CD4-positive, CD25-positive, alpha-beta regulatory T cell (primary cell): ENCODE results near the gene PHTF2. TPM values are rescaled to one million over a fixed set of nuclear protein-coding genes. Genes with fewer than 3 reads are reported as not detected.
A peak's percentile ranks its signal among the peaks of the same experiment; 100 is the strongest.

Source experiments
- ATAC-seq, 2 donors: fragments of 150-1000 bp; cut with Tn5 transposase; one replicate each; pipeline ENCODE4 v1.10.0; 2021; ENCODE audit warnings: low read depth in 2 of 2, moderate number of reproducible peaks in 2 of 2, moderate library complexity in 1 of 2
- DNase-seq, 3 donors: peaks; one replicate each; pipeline versions ENCODE4 v3.0.0 to v3.0.0-alpha.2; 2012 to 2022; ENCODE audit warnings: mixed read lengths in 1 of 3
- H3K27ac ChIP-seq: one replicate; pipeline ENCODE4 v1.7.0; 2013; ENCODE audit warnings: mild to moderate bottlenecking, low read length; ENCODE audit not compliant: insufficient read depth, poor library complexity, severe bottlenecking
- H3K27me3 ChIP-seq: one replicate; pipeline ENCODE4 v1.7.0; 2013; ENCODE audit warnings: low read length; ENCODE audit not compliant: control insufficient read depth, insufficient read depth
- H3K36me3 ChIP-seq: one replicate; pipeline ENCODE4 v1.7.0; 2013; ENCODE audit warnings: mild to moderate bottlenecking, low read length, moderate library complexity; ENCODE audit not compliant: control insufficient read depth, insufficient read depth
- H3K4me1 ChIP-seq: 2 replicates; pipeline ENCODE4 v1.7.0; 2013; ENCODE audit warnings: mild to moderate bottlenecking, low read length; ENCODE audit not compliant: insufficient read depth, control insufficient read depth, poor library complexity, severe bottlenecking
- H3K4me3 ChIP-seq: one replicate; pipeline ENCODE4 v1.7.0; 2013; ENCODE audit warnings: low read depth, mild to moderate bottlenecking, low read length, moderate library complexity
- H3K9me3 ChIP-seq, 2 experiments: 1 replicate in 1 of 2; 2 replicates in 1 of 2; pipeline ENCODE4 v1.7.0; 2013; ENCODE audit warnings: low read length in 2 of 2, mild to moderate bottlenecking in 1 of 2, moderate library complexity in 1 of 2; ENCODE audit not compliant: control insufficient read depth in 2 of 2
- H3K27ac Mint-ChIP-seq, 3 donors: one replicate each; pipeline ENCODE4 v1.8.0; 2020 to 2022; ENCODE audit warnings: mild to moderate bottlenecking in 3 of 3, mixed read lengths in 3 of 3, moderate library complexity in 2 of 3
- H3K27me3 Mint-ChIP-seq: one replicate; pipeline ENCODE4 v1.8.0; 2022; ENCODE audit warnings: mild to moderate bottlenecking, mixed read lengths
- H3K36me3 Mint-ChIP-seq: one replicate; pipeline ENCODE4 v1.8.0; 2020; ENCODE audit warnings: mixed read lengths
- H3K4me1 Mint-ChIP-seq, 4 donors: one replicate each; pipeline ENCODE4 v1.8.0; 2020 to 2022; ENCODE audit warnings: mixed read lengths in 4 of 4, mild to moderate bottlenecking in 1 of 4
- H3K4me3 Mint-ChIP-seq, 4 donors: one replicate each; pipeline ENCODE4 v1.8.0; 2020 to 2022; ENCODE audit warnings: mild to moderate bottlenecking in 4 of 4, mixed read lengths in 4 of 4, moderate library complexity in 3 of 4
- H3K9me3 Mint-ChIP-seq, 7 donors: one replicate each; pipeline ENCODE4 v1.8.0; 2020 to 2022; ENCODE audit warnings: mixed read lengths in 7 of 7, mild to moderate bottlenecking in 3 of 7, moderate library complexity in 2 of 7
- polyA plus RNA-seq, 4 donors: library from polyadenylated mRNA; unstranded; fragments of 300-500 nt; fragmentation: Illumina TruSeq; gene quantifications; one replicate each; pipeline ENCODE4 v1.2.3, GENCODE V29; 2021
- total RNA-seq: library from RNA; stranded (reverse); gene quantifications from one replicate; pipeline ENCODE4 v1.2.3, GENCODE V29; 2022

PHTF2 gene
- total and polyA plus RNA-seq, 5 donors from 2014 or later = 25.0 to 77.9 (median 28.9) TPM

DNA sequence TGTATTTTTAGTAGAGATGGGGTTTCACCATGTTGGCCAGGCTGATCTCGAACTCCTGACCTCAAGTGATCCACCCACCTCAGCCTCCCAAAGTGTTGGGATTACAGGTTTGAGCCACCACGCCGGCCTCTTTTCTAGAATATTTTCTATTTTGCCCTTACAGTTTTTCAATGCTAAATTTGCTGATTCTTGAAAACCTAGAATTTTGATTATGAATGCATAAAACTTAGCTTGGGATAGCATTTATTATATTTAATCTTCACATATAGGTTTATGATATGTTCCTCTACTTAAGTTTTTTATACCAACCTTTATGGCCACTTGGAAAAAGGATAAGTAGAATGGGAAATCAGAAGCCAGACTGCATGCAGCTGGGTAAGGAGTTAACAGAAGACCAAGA lies 2.5 kb upstream of the PHTF2 start:
- no peak for ATAC-seq
- Mint-ChIP-seq H3K27me3 (no peaks in the 10 kb centered on the region), H3K4me3 (peak overlapping the region; percentile 94 to 97 (median 94)), H3K9me3 (no peaks in the 10 kb centered on the region), H3K36me3 (peaks cover 12% of the 10 kb centered on the region), H3K4me1 (peaks cover 18 to 65% (median 55%) of the 10 kb centered on the region in 4 donors), H3K27ac (peak overlapping the region in 2 of 3 donors; percentile 95 to 97)
- no peaks in the 10 kb centered on the region for H3K9me3 ChIP-seq
- H3K4me1 ChIP-seq = peaks cover 35% of the 10 kb centered on the region
- no peak overlapping the region for H3K27ac ChIP-seq
- H3K27me3 ChIP-seq = no peaks in the 10 kb centered on the region
- H3K36me3 ChIP-seq = peaks cover 10% of the 10 kb centered on the region
- DNase-seq = no peak
- H3K4me3 ChIP-seq = peak overlapping the region; percentile 92

DNA sequence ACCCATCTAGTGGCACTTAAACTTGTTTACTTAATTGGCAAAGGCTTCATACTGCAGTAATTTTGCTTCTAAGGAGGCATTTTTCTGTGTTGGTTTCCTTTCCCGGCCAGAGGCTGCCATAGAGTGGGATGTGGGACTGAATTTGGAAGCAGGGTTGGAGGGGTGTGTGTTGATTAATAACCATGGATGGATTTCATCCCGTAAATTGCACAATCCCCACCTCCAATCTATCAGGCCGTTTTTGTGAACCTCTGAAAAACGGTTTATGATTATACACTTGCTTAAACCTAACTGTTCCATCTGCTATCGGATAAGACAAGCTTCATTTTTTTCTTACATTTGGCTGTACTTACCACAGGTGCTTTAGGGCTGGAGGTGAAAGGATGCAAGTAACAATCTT lies 1.6 kb upstream of the PHTF2 start:
- Mint-ChIP-seq H3K9me3 (no peaks in the 10 kb centered on the region), H3K27me3 (no peaks in the 10 kb centered on the region), H3K4me3 (peak overlapping the region; percentile 94 to 97 (median 94)), H3K27ac (peak overlapping the region; percentile 95 to 98 (median 97)), H3K4me1 (peaks cover 22 to 73% (median 61%) of the 10 kb centered on the region in 4 donors), H3K36me3 (peaks cover 12% of the 10 kb centered on the region)
- DNase-seq = no peak
- Histone ChIP-seq H3K4me3 (peak overlapping the region; percentile 92), H3K4me1 (peaks cover 36% of the 10 kb centered on the region), H3K9me3 (no peaks in the 10 kb centered on the region), H3K27me3 (no peaks in the 10 kb centered on the region), H3K36me3 (peaks cover 7% of the 10 kb centered on the region), H3K27ac (peak overlapping the region; percentile 83)
- ATAC-seq = no peak

DNA sequence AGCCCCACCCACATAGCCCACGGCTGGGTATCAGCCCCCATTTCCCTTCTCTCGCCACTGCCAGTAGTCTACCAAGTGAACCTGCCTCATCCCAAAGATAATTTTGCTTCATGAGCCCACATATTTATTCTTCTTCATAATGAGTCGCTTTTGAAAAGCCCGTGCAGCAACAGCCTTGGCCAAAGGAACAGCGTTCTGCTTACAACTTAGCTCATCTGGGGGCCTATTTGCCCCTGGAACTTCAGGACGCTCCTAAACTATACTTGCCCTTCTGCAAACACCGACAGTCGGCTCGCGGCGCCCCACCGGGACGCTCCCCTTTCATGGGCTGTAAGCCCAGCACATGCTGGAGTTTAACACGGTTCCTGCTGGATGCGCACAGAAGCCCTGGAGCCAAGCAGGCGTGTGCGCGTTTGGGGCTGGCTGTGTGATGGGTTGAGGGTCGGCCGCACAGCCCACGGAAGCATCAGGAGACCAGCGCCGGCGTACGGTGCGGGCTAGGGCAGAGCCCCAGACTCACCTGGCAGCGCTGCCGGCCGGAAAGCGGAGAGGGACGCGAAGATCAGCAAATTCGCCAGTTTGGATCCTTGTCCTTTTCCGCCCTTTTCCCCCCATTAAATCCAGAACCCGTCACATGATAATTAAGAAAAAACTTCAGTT lies 709 bp upstream of the PHTF2 start:
- no peaks in the 10 kb centered on the region for H3K27me3 Mint-ChIP-seq
- peak overlapping the region; percentile 95 to 98 (median 97) for H3K27ac Mint-ChIP-seq
- Histone ChIP-seq H3K4me3 (peak overlapping the region; percentile 92), H3K4me1 (peaks cover 45% of the 10 kb centered on the region), H3K27ac (peak overlapping the region; percentile 83), H3K9me3 (no peaks in the 10 kb centered on the region), H3K36me3 (peaks cover 7% of the 10 kb centered on the region), H3K27me3 (no peaks in the 10 kb centered on the region)
- ATAC-seq = peak; percentile 12 to 22
- H3K4me3 Mint-ChIP-seq = peak overlapping the region; percentile 94 to 97 (median 94)
- DNase-seq = no peak
- H3K4me1 Mint-ChIP-seq = peaks cover 25 to 78% (median 68%) of the 10 kb centered on the region in 4 donors
- H3K36me3 Mint-ChIP-seq = peaks cover 12% of the 10 kb centered on the region
- no peaks in the 10 kb centered on the region for H3K9me3 Mint-ChIP-seq

DNA sequence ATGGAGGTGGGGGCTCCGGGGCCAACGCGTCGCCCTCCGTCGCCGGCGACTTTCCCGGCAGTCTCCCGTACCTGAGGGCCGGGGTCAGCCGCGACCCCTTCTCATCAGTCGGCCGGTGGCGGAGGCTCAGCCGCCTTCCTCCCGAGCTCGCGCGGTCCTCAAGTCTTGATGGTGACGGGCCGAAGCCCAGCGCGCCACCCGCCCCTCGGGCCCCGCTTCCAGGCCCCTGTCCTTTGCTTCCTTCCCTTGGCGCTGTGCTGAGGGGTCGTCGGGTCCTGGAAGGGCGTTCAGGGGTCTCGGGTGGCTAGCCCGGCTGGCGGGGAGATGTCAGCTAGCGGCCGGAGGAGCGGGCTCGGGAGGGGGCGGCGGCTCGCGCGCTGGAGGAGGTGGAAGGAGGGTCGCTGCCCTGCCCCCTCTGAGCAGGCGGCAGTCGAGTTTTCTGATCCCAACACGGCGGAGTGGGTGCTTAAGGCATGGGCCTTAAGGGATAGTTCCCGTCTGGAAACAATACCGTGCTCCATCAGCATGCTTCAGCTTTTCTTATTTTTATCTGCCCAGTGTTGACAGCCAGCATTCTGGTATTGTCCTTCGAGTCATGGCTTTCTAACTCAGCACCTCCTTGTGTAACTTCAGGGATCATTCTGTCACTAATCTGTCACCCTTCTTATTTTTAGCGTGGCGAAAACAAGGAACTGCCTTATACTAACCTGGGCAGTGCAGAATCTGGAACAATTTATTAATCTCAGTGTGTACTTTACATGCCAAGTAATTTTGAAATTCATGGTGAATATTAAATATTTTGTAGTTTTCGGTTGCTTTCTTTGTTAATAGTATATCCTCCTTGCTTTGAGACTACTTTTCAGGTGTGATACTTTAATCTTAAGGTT lies 748 bp downstream of the PHTF2 start:
- Mint-ChIP-seq H3K9me3 (peaks cover 0 to 3% (median 0%) of the 10 kb centered on the region in 7 donors), H3K4me1 (peaks cover 30 to 85% (median 74%) of the 10 kb centered on the region in 4 donors), H3K27me3 (no peaks in the 10 kb centered on the region), H3K36me3 (peaks cover 6% of the 10 kb centered on the region), H3K27ac (peak overlapping the region; percentile 95 to 98 (median 97)), H3K4me3 (peak overlapping the region; percentile 94 to 98 (median 94))
- ATAC-seq (no peak), DNase-seq (peak; percentile 15 to 57 (median 30))
- Histone ChIP-seq H3K4me1 (peaks cover 59% of the 10 kb centered on the region), H3K27me3 (no peaks in the 10 kb centered on the region), H3K36me3 (peaks cover 1% of the 10 kb centered on the region), H3K27ac (peak overlapping the region; percentile 83), H3K4me3 (peak overlapping the region; percentile 96), H3K9me3 (no peaks in the 10 kb centered on the region)

DNA sequence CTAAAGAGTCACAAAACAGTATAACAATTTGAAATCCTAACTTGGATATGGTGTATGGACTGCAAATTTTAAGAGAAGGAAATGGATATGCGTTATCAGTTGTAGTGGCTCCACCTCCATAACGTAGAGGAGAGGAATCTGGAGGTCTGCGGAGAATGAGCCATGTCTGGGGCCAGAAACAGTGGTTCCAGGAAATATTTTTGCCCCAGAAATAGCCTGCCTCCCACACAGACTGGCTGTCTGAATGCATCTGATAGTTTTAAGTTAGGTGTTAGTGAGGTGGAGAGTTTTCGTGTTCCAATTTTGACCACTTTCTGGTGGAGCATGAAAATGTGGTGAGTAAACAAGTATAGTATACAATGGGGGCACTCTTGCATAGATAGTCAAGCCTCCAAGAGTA lies 1.6 kb downstream of the PHTF2 start:
- ATAC-seq (no peak), DNase-seq (peak in 1 of 3 donors; percentile 60)
- no peaks in the 10 kb centered on the region for H3K36me3 ChIP-seq
- peak overlapping the region; percentile 94 to 98 (median 94) for H3K4me3 Mint-ChIP-seq
- no peaks in the 10 kb centered on the region for H3K27me3 Mint-ChIP-seq
- peaks cover 25 to 85% (median 75%) of the 10 kb centered on the region in 4 donors for H3K4me1 Mint-ChIP-seq
- peaks cover 4% of the 10 kb centered on the region for H3K36me3 Mint-ChIP-seq
- peak overlapping the region; percentile 96 for H3K4me3 ChIP-seq
- no peaks in the 10 kb centered on the region for H3K27me3 ChIP-seq
- peaks cover 0 to 4% (median 0%) of the 10 kb centered on the region in 7 donors for H3K9me3 Mint-ChIP-seq
- peak overlapping the region; percentile 87 to 97 (median 88) for H3K27ac Mint-ChIP-seq
- no peaks in the 10 kb centered on the region for H3K9me3 ChIP-seq
- peak overlapping the region; percentile 83 for H3K27ac ChIP-seq
- peaks cover 63% of the 10 kb centered on the region for H3K4me1 ChIP-seq

DNA sequence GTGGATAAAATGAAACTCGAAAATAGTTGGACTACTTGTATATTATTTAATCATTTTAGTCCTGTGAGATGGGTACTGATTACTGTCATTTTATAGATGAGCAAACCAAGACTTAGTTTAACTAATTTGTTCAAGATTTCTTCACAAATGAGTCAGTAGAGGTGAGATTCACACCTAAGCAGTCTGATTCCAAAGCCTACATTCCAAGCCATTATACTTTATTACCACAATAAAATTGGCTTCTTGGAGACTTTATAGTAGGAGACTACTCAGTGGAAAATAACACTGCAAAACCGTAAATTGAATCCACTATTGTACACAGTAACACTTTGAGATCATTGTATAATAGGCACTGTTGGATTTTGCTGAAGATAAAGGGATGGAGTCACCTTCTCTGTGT lies 2.2 kb downstream of the PHTF2 start:
- peaks cover 22 to 86% (median 76%) of the 10 kb centered on the region in 4 donors for H3K4me1 Mint-ChIP-seq
- no peak for ATAC-seq
- Histone ChIP-seq H3K9me3 (no peaks in the 10 kb centered on the region), H3K27me3 (no peaks in the 10 kb centered on the region), H3K36me3 (no peaks in the 10 kb centered on the region), H3K4me1 (peaks cover 62% of the 10 kb centered on the region), H3K27ac (peak overlapping the region; percentile 83), H3K4me3 (peak overlapping the region; percentile 96)
- peak overlapping the region; percentile 94 to 98 (median 94) for H3K4me3 Mint-ChIP-seq
- peaks cover 0 to 4% (median 0%) of the 10 kb centered on the region in 7 donors for H3K9me3 Mint-ChIP-seq
- peaks cover 4% of the 10 kb centered on the region for H3K36me3 Mint-ChIP-seq
- DNase-seq = no peak
- no peaks in the 10 kb centered on the region for H3K27me3 Mint-ChIP-seq
- H3K27ac Mint-ChIP-seq = peak overlapping the region; percentile 87 to 97 (median 93)

DNA sequence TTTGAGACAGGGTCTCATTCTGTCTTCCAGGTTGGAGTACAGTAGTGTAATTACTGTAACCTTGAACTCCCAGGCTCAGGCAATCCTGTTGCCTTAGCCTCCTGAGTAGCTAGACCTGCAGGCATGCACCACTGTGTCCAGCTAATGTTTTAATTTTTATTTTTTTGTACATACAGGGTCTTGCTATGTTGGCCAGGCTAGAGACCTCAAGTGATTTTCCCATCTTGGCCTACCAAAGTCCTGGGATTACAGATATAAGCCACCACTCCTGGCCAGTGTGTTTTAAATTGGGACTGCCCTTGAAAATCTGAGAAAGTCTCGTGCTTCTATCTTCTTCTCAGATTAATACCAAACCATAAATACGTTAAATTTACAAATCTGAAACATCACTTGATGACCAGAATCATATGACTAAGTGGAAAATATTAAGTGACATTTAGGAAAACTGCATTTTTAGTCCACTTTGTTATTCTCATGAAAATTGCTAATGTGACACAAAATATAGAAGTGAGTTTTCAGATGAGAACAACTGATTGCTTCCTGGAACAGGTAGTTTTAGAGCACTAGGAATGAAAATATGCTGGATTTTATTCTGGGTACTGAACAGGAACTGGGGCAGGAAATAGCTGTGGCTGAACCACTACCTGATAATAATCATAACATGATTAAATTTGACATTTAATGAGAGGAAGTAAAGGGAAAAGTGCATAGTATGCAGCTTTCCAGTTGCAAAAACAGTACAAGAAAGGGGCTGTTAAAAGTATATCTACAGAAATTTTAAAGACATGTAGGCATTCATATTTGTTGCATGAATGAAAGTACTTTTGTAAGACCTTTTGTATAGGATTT lies 4.2 kb downstream of the PHTF2 start:
- peak overlapping the region; percentile 83 for H3K27ac ChIP-seq
- H3K27me3 ChIP-seq = no peaks in the 10 kb centered on the region
- Mint-ChIP-seq H3K36me3 (peaks cover 4% of the 10 kb centered on the region), H3K27ac (peak overlapping the region; percentile 92 to 97 (median 93)), H3K4me1 (peaks cover 17 to 81% (median 65%) of the 10 kb centered on the region in 4 donors), H3K27me3 (no peaks in the 10 kb centered on the region), H3K9me3 (peaks cover 0 to 18% (median 2%) of the 10 kb centered on the region in 7 donors), H3K4me3 (peak overlapping the region; percentile 85 to 98 (median 94))
- H3K36me3 ChIP-seq = no peaks in the 10 kb centered on the region
- H3K4me1 ChIP-seq = peaks cover 44% of the 10 kb centered on the region
- H3K9me3 ChIP-seq = peaks cover 12 to 14% of the 10 kb centered on the region in 2 experiments
- peak in 2 of 3 donors; percentile 56 to 80 for DNase-seq
- H3K4me3 ChIP-seq = peak overlapping the region; percentile 65
- ATAC-seq = no peak
